HG03025 (cell line): ENCODE results near the gene IMMP1L.

Experiments used
- ATAC-seq: cut with Tn5 transposase; IDR thresholded peaks from one replicate; pipeline ENCODE4 v1.9.1; 2021; ENCODE audit warnings: mild to moderate bottlenecking, moderate library complexity; ENCODE audit not compliant: unreplicated experiment, low FRiP score

The IMMP1L gene

DNA sequence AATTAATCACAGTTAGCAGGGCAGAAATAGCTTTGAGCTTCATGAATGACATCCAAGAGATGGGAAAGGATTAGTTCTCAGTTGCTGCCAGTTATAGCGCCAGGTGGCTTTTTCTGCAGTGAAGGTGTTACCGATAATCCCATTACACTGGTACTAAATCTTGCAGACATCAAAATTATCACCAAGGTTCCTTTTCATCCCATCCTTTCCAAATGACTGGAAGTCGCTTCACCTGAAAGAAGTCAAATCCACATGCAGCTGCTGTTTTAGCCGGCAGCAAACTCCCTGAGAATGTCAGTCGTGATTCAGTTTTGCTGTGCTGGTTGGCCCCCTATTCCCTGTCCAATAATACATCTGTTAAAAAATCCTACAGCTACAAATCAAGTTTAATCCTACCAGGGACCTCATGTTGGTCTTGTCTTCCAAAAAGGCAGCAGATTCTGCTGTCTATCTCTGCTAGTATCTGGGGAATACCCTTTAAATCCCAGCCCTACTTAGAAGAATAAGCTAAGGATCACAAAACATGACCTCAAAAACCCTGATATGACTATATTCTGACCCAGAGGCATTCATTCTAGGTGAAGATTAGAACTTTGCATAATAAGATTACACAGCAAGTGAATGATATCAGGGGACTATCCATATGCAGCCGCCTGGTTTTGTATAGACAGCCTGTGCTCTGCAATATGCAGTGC, 31.7 kb downstream of the IMMP1L start:
- ATAC-seq, result no peak

- no peak for ATAC-seq
These were observed 35.3 kb downstream of the IMMP1L start for GRCh38 chr11:31474083-31474482.

GRCh38 chr11:31464436-31464835, 45.0 kb downstream of the IMMP1L start:
- ATAC-seq, result no peak

GRCh38 chr11:31455177-31455576, 54.2 kb downstream of the IMMP1L start:
- ATAC-seq, result no peak

- no peak for ATAC-seq
These were observed 58.6 kb downstream of the IMMP1L start for GRCh38 chr11:31450841-31451240.

GRCh38 chr11:31449040-31449439, 60.4 kb downstream of the IMMP1L start:
- no peak for ATAC-seq

- ATAC-seq, result no peak
These were observed 63.8 kb downstream of the IMMP1L start for GRCh38 chr11:31445621-31446020.

DNA sequence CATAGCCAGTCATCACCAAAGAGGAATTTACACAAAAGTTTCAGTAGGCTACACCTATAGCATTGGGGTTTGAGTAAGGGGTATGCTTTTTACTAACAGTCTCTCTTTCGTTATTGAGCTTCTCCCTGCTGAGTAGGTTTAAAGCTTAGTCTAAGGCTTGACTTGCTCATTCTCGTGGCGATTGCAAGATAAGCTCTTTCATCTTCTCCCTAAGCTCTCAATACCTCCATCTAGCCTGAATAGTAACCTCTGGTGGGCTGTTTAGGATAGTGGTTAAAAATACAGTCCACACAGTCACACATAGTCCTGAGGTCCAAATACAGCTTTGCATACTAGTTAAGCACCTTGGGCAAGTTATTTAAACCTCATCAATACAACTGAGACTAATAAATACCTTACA, 65.6 kb downstream of the IMMP1L start:
- ATAC-seq, result no peak

DNA sequence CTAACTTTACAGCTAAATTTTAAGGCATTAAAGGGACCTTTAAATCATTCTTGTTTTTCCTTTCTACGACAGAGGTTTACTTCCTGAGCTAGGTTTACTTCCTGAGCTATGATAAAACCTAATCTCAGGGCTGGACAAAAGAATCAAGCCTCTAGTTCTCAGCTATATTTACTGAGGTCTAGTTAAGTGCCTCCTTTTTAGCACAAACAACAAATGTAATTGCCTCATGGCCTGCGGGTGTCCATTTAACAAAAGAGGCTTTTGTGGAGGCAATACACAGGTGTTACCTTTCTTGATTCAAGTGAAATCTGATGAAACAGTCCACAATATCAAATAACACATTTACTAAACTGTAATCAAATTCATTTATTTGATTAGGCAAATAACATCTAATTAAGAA, 67.3 kb downstream of the IMMP1L start:
- ATAC-seq, result no peak

- ATAC-seq, result no peak
These were observed 68.1 kb downstream of the IMMP1L start for GRCh38 chr11:31441296-31441695.

DNA sequence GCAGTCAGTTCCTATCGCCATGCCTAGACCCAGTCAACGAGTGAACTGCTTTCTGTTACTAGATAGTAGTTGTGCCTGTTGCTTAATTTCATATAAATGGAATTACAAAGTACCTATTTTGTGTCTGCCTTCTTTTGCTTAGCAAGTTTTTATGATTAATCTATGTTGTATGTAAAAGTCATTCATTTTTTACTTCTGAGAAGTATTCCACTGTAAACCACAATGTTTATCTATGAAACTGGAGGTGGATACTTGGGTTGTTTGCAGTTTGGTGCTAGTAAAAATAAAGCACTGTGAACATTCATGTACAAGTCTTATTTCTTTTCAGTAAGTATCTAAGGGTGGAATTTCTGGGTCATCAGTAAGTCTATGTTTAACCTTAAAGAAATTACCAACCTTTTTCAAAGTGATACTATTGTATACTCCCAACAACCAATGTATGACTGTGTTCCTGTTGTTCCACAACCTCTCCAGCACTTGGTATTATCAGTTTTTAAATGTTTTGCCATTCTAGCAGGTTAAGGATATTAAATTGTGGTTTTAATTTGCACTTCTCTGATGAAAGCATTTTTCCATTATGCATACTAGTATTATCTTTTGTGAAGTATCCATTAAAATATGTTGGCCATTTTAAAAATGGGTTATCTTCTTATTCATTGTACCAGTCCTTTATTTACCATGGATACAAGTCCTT, 71.5 kb downstream of the IMMP1L start:
- ATAC-seq, result no peak

GRCh38 chr11:31433851-31434250, 75.6 kb downstream of the IMMP1L start:
- no peak for ATAC-seq

GRCh38 chr11:31424652-31425051, 84.8 kb downstream of the IMMP1L start:
- no peak for ATAC-seq

GRCh38 chr11:31422703-31423102, 86.7 kb downstream of the IMMP1L start:
- no peak for ATAC-seq

GRCh38 chr11:31421820-31422219, 87.6 kb downstream of the IMMP1L start:
- ATAC-seq, result no peak

DNA sequence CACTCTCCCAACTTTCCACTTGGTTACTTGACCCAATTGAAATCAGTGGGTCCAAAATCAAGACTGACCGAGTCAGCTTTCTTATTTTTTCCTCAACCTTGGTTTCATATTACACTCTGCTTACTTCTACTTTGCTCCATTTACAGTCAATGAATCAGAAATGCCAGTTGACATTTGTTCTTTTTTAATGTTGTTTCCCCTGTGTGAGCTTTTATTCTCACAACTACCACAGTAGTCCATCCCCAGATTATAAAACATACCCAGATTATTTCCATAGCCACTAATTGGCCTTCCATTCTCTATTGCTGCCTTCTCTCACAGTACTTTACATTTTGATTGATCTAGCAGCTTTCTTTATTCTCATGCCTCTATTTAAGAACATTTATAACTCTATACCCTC, 89.8 kb downstream of the IMMP1L start:
- ATAC-seq, result no peak

DNA sequence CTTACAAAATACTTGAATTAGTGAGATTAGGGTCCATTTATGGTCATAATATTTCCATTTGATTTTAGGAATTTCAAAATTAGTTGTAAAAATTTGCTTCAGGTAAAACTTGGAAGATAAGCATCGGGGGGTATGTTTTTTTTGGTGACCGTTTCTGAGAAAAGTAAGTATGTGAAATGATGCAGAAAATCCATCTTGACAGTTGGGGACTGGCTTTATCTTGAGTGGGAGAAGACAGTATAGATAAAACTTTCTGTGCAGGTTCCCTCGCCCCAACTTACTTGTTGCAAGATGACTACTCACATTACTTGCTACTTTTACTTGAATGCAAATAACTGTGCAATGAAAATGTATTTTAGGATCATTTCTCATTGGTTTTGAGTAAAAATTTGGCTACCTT, 90.3 kb downstream of the IMMP1L start:
- no peak for ATAC-seq

DNA sequence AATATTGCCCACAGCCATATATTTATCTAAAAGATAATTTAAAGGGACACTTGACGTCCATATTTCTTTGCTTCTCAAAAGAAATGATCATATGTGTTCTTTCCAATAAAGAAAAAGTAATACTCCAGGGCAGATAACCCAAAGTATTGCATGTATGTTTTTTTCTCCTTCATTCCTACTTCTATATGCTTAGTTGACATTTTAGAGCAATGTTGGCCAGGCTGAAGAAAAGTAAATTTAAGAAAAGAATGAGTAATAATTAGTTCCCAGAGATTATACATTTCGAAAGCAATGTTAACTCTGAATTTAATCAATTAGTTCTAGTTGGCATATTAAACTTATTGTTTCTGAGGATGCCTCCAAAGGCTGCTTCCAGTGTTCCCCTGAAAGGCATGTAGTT, 91.6 kb downstream of the IMMP1L start:
- ATAC-seq, result no peak

GRCh38 chr11:31417357-31417756, 92.1 kb downstream of the IMMP1L start:
- no peak for ATAC-seq

GRCh38 chr11:31415435-31415834, 94.0 kb downstream of the IMMP1L start:
- no peak for ATAC-seq

GRCh38 chr11:31414338-31414737, 95.1 kb downstream of the IMMP1L start:
- no peak for ATAC-seq

- no peak for ATAC-seq
These were observed 96.5 kb downstream of the IMMP1L start for GRCh38 chr11:31412946-31413345.
